HEK293 (cell line): ENCODE measurements around the gene CUL7.

Experiments
- ATF2 ChIP-seq: fragments of 450-650 bp; formaldehyde crosslinking; IDR thresholded peaks from 2 replicates; pipeline ENCODE4 v1.5.1; 2016; ENCODE audit warnings: missing biosample characterization, missing genetic modification characterization, low read depth
- KLF17 ChIP-seq: fragments of 450-650 bp; formaldehyde crosslinking; IDR thresholded peaks from 2 replicates; pipeline ENCODE4 v1.5.1; 2016; ENCODE audit warnings: missing biosample characterization, missing genetic modification characterization
- KLF7 ChIP-seq: fragments of 450-650 bp; formaldehyde crosslinking; IDR thresholded peaks from 2 replicates; pipeline ENCODE4 v1.5.1; 2016; ENCODE audit warnings: missing biosample characterization, missing genetic modification characterization, borderline replicate concordance
- OSR2 ChIP-seq: fragments of 450-650 bp; formaldehyde crosslinking; IDR thresholded peaks from 2 replicates; pipeline ENCODE4 v1.5.1; 2016; ENCODE audit warnings: missing biosample characterization, missing genetic modification characterization
- SP7 ChIP-seq: fragments of 450-650 bp; formaldehyde crosslinking; IDR thresholded peaks from 2 replicates; pipeline ENCODE4 v1.5.1; 2016; ENCODE audit warnings: missing biosample characterization, missing genetic modification characterization
- ZFHX2 ChIP-seq: fragments of 450-650 bp; formaldehyde crosslinking; conservative IDR thresholded peaks from 2 replicates; pipeline ENCODE4 v1.5.1; 2016; ENCODE audit warnings: missing biosample characterization, missing genetic modification characterization
- ZFP41 ChIP-seq: fragments of 450-650 bp; formaldehyde crosslinking; IDR thresholded peaks from 2 replicates; pipeline ENCODE4 v1.5.1; 2016; ENCODE audit warnings: missing biosample characterization, missing genetic modification characterization, borderline replicate concordance
- ZNF10 ChIP-seq: fragments of 450-650 bp; formaldehyde crosslinking; IDR thresholded peaks from 2 replicates; pipeline ENCODE4 v1.5.1; 2017; ENCODE audit warnings: missing biosample characterization, missing genetic modification characterization
- ZNF169 ChIP-seq: fragments of 450-650 bp; formaldehyde crosslinking; IDR thresholded peaks from 2 replicates; pipeline ENCODE4 v1.5.1; 2016; ENCODE audit warnings: missing biosample characterization, missing genetic modification characterization
- ZNF18 ChIP-seq: fragments of 450-650 bp; formaldehyde crosslinking; IDR thresholded peaks from 2 replicates; pipeline ENCODE4 v1.5.1; 2016; ENCODE audit warnings: missing biosample characterization, missing genetic modification characterization
- ZNF24 ChIP-seq: fragments of 450-650 bp; formaldehyde crosslinking; IDR thresholded peaks from 2 replicates; pipeline ENCODE4 v1.5.1; 2016; ENCODE audit warnings: missing biosample characterization, missing genetic modification characterization
- ZNF501 ChIP-seq: fragments of 450-650 bp; formaldehyde crosslinking; IDR thresholded peaks from 2 replicates; pipeline ENCODE4 v1.5.1; 2016; ENCODE audit warnings: missing biosample characterization, missing genetic modification characterization
- ZNF521 ChIP-seq: fragments of 450-650 bp; formaldehyde crosslinking; IDR thresholded peaks from 2 replicates; pipeline ENCODE4 v1.5.1; 2017; ENCODE audit warnings: missing biosample characterization, mild to moderate bottlenecking, missing genetic modification characterization
- ZNF548 ChIP-seq: fragments of 450-650 bp; formaldehyde crosslinking; IDR thresholded peaks from 2 replicates; pipeline ENCODE4 v1.5.1; 2016; ENCODE audit warnings: missing biosample characterization, missing genetic modification characterization
- ZNF580 ChIP-seq: fragments of 450-650 bp; formaldehyde crosslinking; IDR thresholded peaks from 2 replicates; pipeline ENCODE4 v1.5.1; 2016; ENCODE audit warnings: missing biosample characterization, missing genetic modification characterization
- ZNF596 ChIP-seq: fragments of 450-650 bp; IDR thresholded peaks from 2 replicates; pipeline ENCODE4 v1.5.0; 2018; ENCODE audit warnings: missing biosample characterization, mild to moderate bottlenecking, missing genetic modification characterization, moderate library complexity
- ZNF747 ChIP-seq: fragments of 450-650 bp; formaldehyde crosslinking; IDR thresholded peaks from 2 replicates; pipeline ENCODE4 v1.5.1; 2016; ENCODE audit warnings: missing biosample characterization, missing genetic modification characterization
- ZXDB ChIP-seq: fragments of 450-650 bp; formaldehyde crosslinking; IDR thresholded peaks from 2 replicates; pipeline ENCODE4 v1.5.1; 2016; ENCODE audit warnings: missing biosample characterization, missing genetic modification characterization
- TF ChIP-seq, protein P1 (sequence below): fragments of 450-650 bp; formaldehyde crosslinking; IDR thresholded peaks from 2 replicates; pipeline ENCODE4 v1.5.1; 2016; ENCODE audit warnings: missing biosample characterization, missing genetic modification characterization
- TF ChIP-seq, protein P2 (sequence below): fragments of 450-650 bp; formaldehyde crosslinking; IDR thresholded peaks from 2 replicates; pipeline ENCODE4 v1.5.1; 2016; ENCODE audit warnings: missing biosample characterization, missing genetic modification characterization
- TF ChIP-seq, protein P3 (sequence below): fragments of 450-650 bp; formaldehyde crosslinking; IDR thresholded peaks from 2 replicates; pipeline ENCODE4 v1.5.1; 2016; ENCODE audit warnings: missing biosample characterization, missing genetic modification characterization
- TF ChIP-seq, protein P4 (sequence below): fragments of 450-650 bp; formaldehyde crosslinking; IDR thresholded peaks from 2 replicates; pipeline ENCODE4 v1.5.1; 2016; ENCODE audit warnings: missing biosample characterization, missing genetic modification characterization, low read depth
- TF ChIP-seq, protein P5 (sequence below): fragments of 450-650 bp; formaldehyde crosslinking; IDR thresholded peaks from 2 replicates; pipeline ENCODE4; 2016; ENCODE audit warnings: missing biosample characterization, missing genetic modification characterization

Gene CUL7

GRCh38 chr6:43021270-43022047, 32.2 kb downstream of the CUL7 start, which contains the start of gene RRP36 (continued):
- TF ChIP-seq, protein P1, sequence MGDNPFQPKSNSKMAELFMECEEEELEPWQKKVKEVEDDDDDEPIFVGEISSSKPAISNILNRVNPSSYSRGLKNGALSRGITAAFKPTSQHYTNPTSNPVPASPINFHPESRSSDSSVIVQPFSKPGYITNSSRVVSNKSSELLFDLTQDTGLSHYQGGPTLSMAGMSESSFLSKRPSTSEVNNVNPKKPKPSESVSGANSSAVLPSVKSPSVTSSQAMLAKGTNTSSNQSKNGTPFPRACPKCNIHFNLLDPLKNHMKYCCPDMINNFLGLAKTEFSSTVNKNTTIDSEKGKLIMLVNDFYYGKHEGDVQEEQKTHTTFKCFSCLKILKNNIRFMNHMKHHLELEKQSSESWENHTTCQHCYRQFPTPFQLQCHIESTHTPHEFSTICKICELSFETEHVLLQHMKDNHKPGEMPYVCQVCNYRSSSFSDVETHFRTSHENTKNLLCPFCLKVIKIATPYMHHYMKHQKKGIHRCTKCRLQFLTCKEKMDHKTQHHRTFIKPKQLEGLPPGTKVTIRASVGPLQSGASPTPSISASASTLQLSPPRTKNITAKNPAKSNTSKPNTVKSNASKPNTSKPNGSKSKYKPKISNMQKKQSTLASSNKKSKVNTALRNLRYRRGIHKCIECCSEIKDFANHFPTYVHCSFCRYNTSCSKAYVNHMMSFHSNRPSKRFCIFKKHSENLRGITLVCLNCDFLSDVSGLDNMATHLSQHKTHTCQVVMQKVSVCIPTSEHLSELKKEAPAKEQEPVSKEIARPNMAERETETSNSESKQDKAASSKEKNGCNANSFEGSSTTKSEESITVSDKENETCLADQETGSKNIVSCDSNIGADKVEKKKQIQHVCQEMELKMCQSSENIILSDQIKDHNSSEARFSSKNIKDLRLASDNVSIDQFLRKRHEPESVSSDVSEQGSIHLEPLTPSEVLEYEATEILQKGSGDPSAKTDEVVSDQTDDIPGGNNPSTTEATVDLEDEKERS = no peak
- TF ChIP-seq KLF17 (tag by site-specific recombination) (0 out of 2 replicates have a peak, but pooled peaks have one; percentile 17), ZNF501 (tag by site-specific recombination) (peak; percentile 59; the same call in 1 of the 2 replicates), ZNF747 (tag by site-specific recombination) (no peak), ZNF580 (tag by site-specific recombination) (no peak), SP7 (tag by site-specific recombination) (peak; percentile 15; the same call in 1 of the 2 replicates), ZNF18 (no peak), ZNF10 (tag by site-specific recombination) (no peak), ZFP41 (tag by site-specific recombination) (no peak), ATF2 (tag by site-specific recombination) (no peak), ZXDB (tag by site-specific recombination) (peak; percentile 76), ZNF548 (tag by site-specific recombination) (no peak), OSR2 (tag by site-specific recombination) (peak; percentile 24; the same call in 1 of the 2 replicates), ZNF24 (no peak; the same call in 1 of the 2 replicates), ZFHX2 (tag by site-specific recombination) (no peak), ZNF521 (tag by site-specific recombination) (no peak), ZNF169 (no peak), KLF7 (tag by site-specific recombination) (no peak), ZNF596 (tag by site-specific recombination) (no peak)
- TF ChIP-seq, protein P2, sequence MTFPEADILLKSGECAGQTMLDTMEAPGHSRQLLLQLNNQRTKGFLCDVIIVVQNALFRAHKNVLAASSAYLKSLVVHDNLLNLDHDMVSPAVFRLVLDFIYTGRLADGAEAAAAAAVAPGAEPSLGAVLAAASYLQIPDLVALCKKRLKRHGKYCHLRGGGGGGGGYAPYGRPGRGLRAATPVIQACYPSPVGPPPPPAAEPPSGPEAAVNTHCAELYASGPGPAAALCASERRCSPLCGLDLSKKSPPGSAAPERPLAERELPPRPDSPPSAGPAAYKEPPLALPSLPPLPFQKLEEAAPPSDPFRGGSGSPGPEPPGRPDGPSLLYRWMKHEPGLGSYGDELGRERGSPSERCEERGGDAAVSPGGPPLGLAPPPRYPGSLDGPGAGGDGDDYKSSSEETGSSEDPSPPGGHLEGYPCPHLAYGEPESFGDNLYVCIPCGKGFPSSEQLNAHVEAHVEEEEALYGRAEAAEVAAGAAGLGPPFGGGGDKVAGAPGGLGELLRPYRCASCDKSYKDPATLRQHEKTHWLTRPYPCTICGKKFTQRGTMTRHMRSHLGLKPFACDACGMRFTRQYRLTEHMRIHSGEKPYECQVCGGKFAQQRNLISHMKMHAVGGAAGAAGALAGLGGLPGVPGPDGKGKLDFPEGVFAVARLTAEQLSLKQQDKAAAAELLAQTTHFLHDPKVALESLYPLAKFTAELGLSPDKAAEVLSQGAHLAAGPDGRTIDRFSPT (tag by site-specific recombination) = no peak
- TF ChIP-seq, protein P3, sequence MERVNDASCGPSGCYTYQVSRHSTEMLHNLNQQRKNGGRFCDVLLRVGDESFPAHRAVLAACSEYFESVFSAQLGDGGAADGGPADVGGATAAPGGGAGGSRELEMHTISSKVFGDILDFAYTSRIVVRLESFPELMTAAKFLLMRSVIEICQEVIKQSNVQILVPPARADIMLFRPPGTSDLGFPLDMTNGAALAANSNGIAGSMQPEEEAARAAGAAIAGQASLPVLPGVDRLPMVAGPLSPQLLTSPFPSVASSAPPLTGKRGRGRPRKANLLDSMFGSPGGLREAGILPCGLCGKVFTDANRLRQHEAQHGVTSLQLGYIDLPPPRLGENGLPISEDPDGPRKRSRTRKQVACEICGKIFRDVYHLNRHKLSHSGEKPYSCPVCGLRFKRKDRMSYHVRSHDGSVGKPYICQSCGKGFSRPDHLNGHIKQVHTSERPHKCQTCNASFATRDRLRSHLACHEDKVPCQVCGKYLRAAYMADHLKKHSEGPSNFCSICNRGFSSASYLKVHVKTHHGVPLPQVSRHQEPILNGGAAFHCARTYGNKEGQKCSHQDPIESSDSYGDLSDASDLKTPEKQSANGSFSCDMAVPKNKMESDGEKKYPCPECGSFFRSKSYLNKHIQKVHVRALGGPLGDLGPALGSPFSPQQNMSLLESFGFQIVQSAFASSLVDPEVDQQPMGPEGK (tag by site-specific recombination) = peak; percentile 69
- TF ChIP-seq, protein P4, sequence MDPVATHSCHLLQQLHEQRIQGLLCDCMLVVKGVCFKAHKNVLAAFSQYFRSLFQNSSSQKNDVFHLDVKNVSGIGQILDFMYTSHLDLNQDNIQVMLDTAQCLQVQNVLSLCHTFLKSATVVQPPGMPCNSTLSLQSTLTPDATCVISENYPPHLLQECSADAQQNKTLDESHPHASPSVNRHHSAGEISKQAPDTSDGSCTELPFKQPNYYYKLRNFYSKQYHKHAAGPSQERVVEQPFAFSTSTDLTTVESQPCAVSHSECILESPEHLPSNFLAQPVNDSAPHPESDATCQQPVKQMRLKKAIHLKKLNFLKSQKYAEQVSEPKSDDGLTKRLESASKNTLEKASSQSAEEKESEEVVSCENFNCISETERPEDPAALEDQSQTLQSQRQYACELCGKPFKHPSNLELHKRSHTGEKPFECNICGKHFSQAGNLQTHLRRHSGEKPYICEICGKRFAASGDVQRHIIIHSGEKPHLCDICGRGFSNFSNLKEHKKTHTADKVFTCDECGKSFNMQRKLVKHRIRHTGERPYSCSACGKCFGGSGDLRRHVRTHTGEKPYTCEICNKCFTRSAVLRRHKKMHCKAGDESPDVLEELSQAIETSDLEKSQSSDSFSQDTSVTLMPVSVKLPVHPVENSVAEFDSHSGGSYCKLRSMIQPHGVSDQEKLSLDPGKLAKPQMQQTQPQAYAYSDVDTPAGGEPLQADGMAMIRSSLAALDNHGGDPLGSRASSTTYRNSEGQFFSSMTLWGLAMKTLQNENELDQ (tag by site-specific recombination) = no peak
- TF ChIP-seq, protein P5, sequence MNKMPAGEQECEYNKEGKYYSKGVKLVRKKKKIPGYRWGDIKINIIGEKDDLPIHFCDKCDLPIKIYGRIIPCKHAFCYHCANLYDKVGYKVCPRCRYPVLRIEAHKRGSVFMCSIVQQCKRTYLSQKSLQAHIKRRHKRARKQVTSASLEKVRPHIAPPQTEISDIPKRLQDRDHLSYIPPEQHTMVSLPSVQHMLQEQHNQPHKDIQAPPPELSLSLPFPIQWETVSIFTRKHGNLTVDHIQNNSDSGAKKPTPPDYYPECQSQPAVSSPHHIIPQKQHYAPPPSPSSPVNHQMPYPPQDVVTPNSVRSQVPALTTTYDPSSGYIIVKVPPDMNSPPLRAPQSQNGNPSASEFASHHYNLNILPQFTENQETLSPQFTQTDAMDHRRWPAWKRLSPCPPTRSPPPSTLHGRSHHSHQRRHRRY (tag by site-specific recombination) = no peak
